H1 (cell line): Measurements from ENCODE around the gene MAP2K1. TPM values are rescaled to one million over a fixed set of nuclear protein-coding genes. Genes with fewer than 3 reads are reported as not detected.

Source experiments
- CTCF ChIA-PET: fragments of 300-600 bp; sonication (Branson Sonifier 250); formaldehyde crosslinking; loops from one replicate; lab custom pipeline; 2021; ENCODE audit not compliant: partially characterized antibody; lab: Charles Lee
- POLR2A ChIA-PET: fragments of 300-600 bp; sonication (Branson Sonifier 250); formaldehyde crosslinking; loops from one replicate; lab custom pipeline; 2021; ENCODE audit warnings: inconsistent platforms; ENCODE audit not compliant: partially characterized antibody; lab: Charles Lee
- DNase-seq, 2 experiments: peaks; one replicate each; pipeline versions ENCODE4 v3.0.0 to v3.0.0-alpha.2; 2010 to 2022; ENCODE audit warnings: low spot score in 2 of 2, low read depth in 1 of 2, mixed read lengths in 1 of 2
- FAIRE-seq: peaks from 2 replicates; lab custom pipeline; 2011; peaks lifted over from hg19 to GRCh38; lab: Jason Lieb, UNC
- H2AFZ ChIP-seq: 2 replicates; pipeline ENCODE4 v1.8.1; 2012; ENCODE audit warnings: low read length, inconsistent platforms
- H2AK5ac ChIP-seq: 2 replicates; pipeline ENCODE4 v1.6.1; 2013; ENCODE audit warnings: low read depth, low read length
- H2BK120ac ChIP-seq: replicated peaks from 2 replicates; pipeline ENCODE3; 2013; ENCODE audit warnings: low read depth, low read length, inconsistent platforms
- H2BK12ac ChIP-seq: 2 replicates; pipeline ENCODE4 v1.6.1; 2013; ENCODE audit warnings: low read depth, low read length
- H2BK15ac ChIP-seq: 2 replicates; pipeline ENCODE4 v1.6.1; 2013; ENCODE audit warnings: low read length
- H2BK20ac ChIP-seq: 2 replicates; pipeline ENCODE4 v1.6.1; 2013; ENCODE audit warnings: low read length
- H2BK5ac ChIP-seq: 2 replicates; pipeline ENCODE4 v1.6.1; 2013; ENCODE audit warnings: low read depth, low read length
- H3K14ac ChIP-seq: 2 replicates; pipeline ENCODE4 v1.6.1; 2013; ENCODE audit warnings: inconsistent platforms; ENCODE audit not compliant: insufficient read length
- H3K18ac ChIP-seq: 2 replicates; pipeline ENCODE4 v1.6.1; 2013; ENCODE audit warnings: low read length; ENCODE audit errors: extremely low read depth
- H3K23ac ChIP-seq: 2 replicates; pipeline ENCODE4 v1.6.1; 2013; ENCODE audit warnings: inconsistent platforms; ENCODE audit not compliant: insufficient read length
- H3K23me2 ChIP-seq: 2 replicates; pipeline ENCODE4 v1.6.1; 2013; ENCODE audit warnings: low read depth, low read length
- H3K27ac ChIP-seq: 2 replicates; pipeline ENCODE4 v1.6.1; 2011; ENCODE audit warnings: low read depth, low read length, inconsistent platforms
- H3K27me3 ChIP-seq, 4 experiments: replicated peaks in 1 of 4; 1 replicate in 1 of 4; 2 replicates in 3 of 4; pipeline versions ENCODE4 v1.6.1 to v1.8.1; 2011 to 2013; ENCODE audit warnings: low read length in 3 of 4, mild to moderate bottlenecking in 3 of 4, inconsistent platforms in 2 of 4, mixed read lengths in 2 of 4, moderate library complexity in 1 of 4; ENCODE audit not compliant: control insufficient read depth in 3 of 4, insufficient read depth in 3 of 4; ENCODE audit errors: extremely low read depth in 1 of 4
- H3K36me3 ChIP-seq, 4 experiments: 2 replicates each; pipeline versions ENCODE4 v1.6.1 to v1.8.1; 2011 to 2013; ENCODE audit warnings: mild to moderate bottlenecking in 4 of 4, low read length in 3 of 4, moderate library complexity in 2 of 4, control low read depth in 1 of 4, inconsistent platforms in 1 of 4; ENCODE audit not compliant: insufficient read depth in 4 of 4, control insufficient read depth in 2 of 4
- H3K4ac ChIP-seq: replicated peaks from 2 replicates; pipeline ENCODE3; 2013; ENCODE audit warnings: low read length, low read depth, mixed read lengths, inconsistent platforms; ENCODE audit not compliant: insufficient read length
- H3K4me1 ChIP-seq, 4 experiments: replicated peaks in 1 of 4; 1 replicate in 1 of 4; 2 replicates in 3 of 4; pipeline versions ENCODE4 v1.6.1 to v1.8.1; 2011 to 2013; ENCODE audit warnings: low read length in 3 of 4, inconsistent platforms in 2 of 4, mixed read lengths in 1 of 4; ENCODE audit not compliant: insufficient read depth in 4 of 4, control insufficient read depth in 3 of 4
- H3K4me2 ChIP-seq, 2 experiments: 2 replicates each; pipeline versions ENCODE4 v1.6.1 to v1.8.1; 2011 to 2013; ENCODE audit warnings: low read depth in 2 of 2, low read length in 2 of 2, control low read depth in 1 of 2, inconsistent platforms in 1 of 2, mild to moderate bottlenecking in 1 of 2; ENCODE audit not compliant: insufficient read depth in 1 of 2
- H3K4me3 ChIP-seq, 4 experiments: fragments of 200-600, 300-600 bp in 1 of 4; sonication (generic), shearing (Covaris generic), sonication (Bioruptor Twin) in 1 of 4; 2 replicates each; pipeline versions ENCODE4 v1.5.1 to v1.8.1; 2011 to 2016; ENCODE audit warnings: low read length in 4 of 4, low read depth in 3 of 4, control low read depth in 2 of 4, inconsistent platforms in 2 of 4, mild to moderate bottlenecking in 2 of 4, mixed read lengths in 1 of 4, moderate library complexity in 1 of 4; ENCODE audit not compliant: insufficient read depth in 2 of 4; ENCODE audit errors: extremely low read depth in 1 of 4
- H3K56ac ChIP-seq: replicated peaks from 2 replicates; pipeline ENCODE3; 2013; ENCODE audit warnings: low read depth, mild to moderate bottlenecking, mixed read lengths, low read length, inconsistent platforms; ENCODE audit not compliant: insufficient read length
- H3K79me1 ChIP-seq: 2 replicates; pipeline ENCODE4 v1.6.1; 2013; ENCODE audit warnings: low read depth, low read length, control low read depth
- H3K79me2 ChIP-seq, 2 experiments: 2 replicates each; pipeline versions ENCODE4 v1.6.1 to v1.8.1; 2012 to 2013; ENCODE audit warnings: low read length in 2 of 2, mild to moderate bottlenecking in 2 of 2, inconsistent platforms in 1 of 2; ENCODE audit not compliant: insufficient read depth in 2 of 2, control insufficient read depth in 1 of 2
- H3K9ac ChIP-seq, 4 experiments: replicated peaks in 1 of 4; 1 replicate in 1 of 4; 2 replicates in 3 of 4; pipeline versions ENCODE4 v1.6.1 to v1.8.1; 2011 to 2013; ENCODE audit warnings: low read depth in 3 of 4, low read length in 3 of 4, control low read depth in 2 of 4, mild to moderate bottlenecking in 2 of 4, moderate library complexity in 2 of 4, inconsistent platforms in 1 of 4; ENCODE audit errors: extremely low read depth in 1 of 4
- H3K9me3 ChIP-seq, 2 experiments: 2 replicates each; pipeline versions ENCODE4 v1.6.1 to v1.8.1; 2012 to 2013; ENCODE audit warnings: mild to moderate bottlenecking in 2 of 2, moderate library complexity in 2 of 2, control low read depth in 1 of 2, inconsistent platforms in 1 of 2, low read depth in 1 of 2, low read length in 1 of 2, mixed read lengths in 1 of 2; ENCODE audit not compliant: insufficient read depth in 2 of 2
- H4K20me1 ChIP-seq, 2 experiments: replicated peaks in 1 of 2; 2 replicates each; pipeline versions ENCODE3 to v1.8.1; 2011 to 2013; ENCODE audit warnings: inconsistent platforms in 2 of 2, low read length in 2 of 2, mild to moderate bottlenecking in 1 of 2; ENCODE audit not compliant: insufficient read depth in 2 of 2, control insufficient read depth in 1 of 2
- H4K5ac ChIP-seq: 2 replicates; pipeline ENCODE4 v1.6.1; 2013; ENCODE audit warnings: low read length, low read depth, mixed read lengths, inconsistent platforms; ENCODE audit not compliant: insufficient read length
- H4K8ac ChIP-seq: 2 replicates; pipeline ENCODE4 v1.8.0; 2013; ENCODE audit warnings: mild to moderate bottlenecking, moderate library complexity, low read length, inconsistent platforms; ENCODE audit not compliant: insufficient read depth; ENCODE audit errors: extremely low read depth
- H4K91ac ChIP-seq: replicated peaks from 2 replicates; pipeline ENCODE3; 2013; ENCODE audit warnings: low read length, mixed read lengths, inconsistent platforms; ENCODE audit not compliant: insufficient read length
- CBX8 ChIP-seq: fragments of 300-800, 300-1000 bp; sonication (generic); IDR thresholded peaks from 2 replicates; pipeline ENCODE4 v1.7.1; 2016; ENCODE audit warnings: low read depth, low read length, borderline replicate concordance
- CTBP2 ChIP-seq: IDR thresholded peaks from 2 replicates; pipeline ENCODE4 v1.7.0; 2011; ENCODE audit warnings: borderline replicate concordance, mild to moderate bottlenecking, moderate library complexity, mixed read lengths, low read length; ENCODE audit not compliant: insufficient read depth, insufficient read length
- E2F6 ChIP-seq: IDR thresholded peaks from 2 replicates; pipeline ENCODE4 v1.6.1; 2012; ENCODE audit warnings: inconsistent platforms
- FOSL1 ChIP-seq: IDR thresholded peaks from 2 replicates; pipeline ENCODE4 v1.6.1; 2011; ENCODE audit warnings: mild to moderate bottlenecking, low read depth, low read length, moderate library complexity; ENCODE audit not compliant: insufficient read depth
- GTF2F1 ChIP-seq: IDR thresholded peaks from 2 replicates; pipeline ENCODE4 v1.6.1; 2012; ENCODE audit warnings: low read depth, low read length, improper control_type of control experiment, borderline replicate concordance
- HDAC2 ChIP-seq, 2 experiments: fragments of 300-600 bp in 1 of 2; sonication (generic) in 1 of 2; IDR thresholded peaks; 2 replicates each; pipeline ENCODE4 v1.6.1; 2011 to 2012; ENCODE audit warnings: low read depth in 2 of 2, low read length in 2 of 2, mild to moderate bottlenecking in 2 of 2, moderate library complexity in 2 of 2, borderline replicate concordance in 1 of 2, inconsistent platforms in 1 of 2
- KDM4A ChIP-seq: IDR thresholded peaks from one replicate; pipeline ENCODE4 v1.7.1; 2012; ENCODE audit warnings: low read depth, mild to moderate bottlenecking, moderate library complexity, low read length, inconsistent platforms; ENCODE audit not compliant: severe bottlenecking
- KDM5A ChIP-seq: fragments of 200-600 bp; IDR thresholded peaks from 2 replicates; pipeline ENCODE4 v1.7.1; 2012; ENCODE audit warnings: mild to moderate bottlenecking, low read length, inconsistent platforms, mixed read lengths
- SIRT6 ChIP-seq: IDR thresholded peaks from one replicate; pipeline ENCODE4 v1.7.1; 2012; ENCODE audit warnings: low read length, inconsistent platforms
- SP2 ChIP-seq: IDR thresholded peaks from 2 replicates; pipeline ENCODE4 v1.6.1; 2012; ENCODE audit warnings: mild to moderate bottlenecking, low read length, inconsistent platforms
- SP4 ChIP-seq: IDR thresholded peaks from 2 replicates; pipeline ENCODE4 v1.6.1; 2012; ENCODE audit warnings: low read length, inconsistent platforms
- TEAD4 ChIP-seq: IDR thresholded peaks from 2 replicates; pipeline ENCODE4 v1.6.1; 2012; ENCODE audit warnings: low read depth, low read length, inconsistent platforms, mixed read lengths
- ZNF274 ChIP-seq: IDR thresholded peaks from 2 replicates; pipeline ENCODE4 v1.7.0; 2012; ENCODE audit warnings: low read length, borderline replicate concordance; ENCODE audit errors: extremely low read depth
- WGBS, 2 experiments: shearing (Covaris generic) in 1 of 2; methylation state at CpG; one replicate each; pipeline versions ENCODE4 v1.1.6 to v1.1.7; 2013 to 2015; ENCODE audit warnings: low lambda C conversion rate in 2 of 2, mixed read lengths in 2 of 2, inconsistent platforms in 1 of 2, low coverage in 1 of 2, missing lambda C conversion rate in 1 of 2; ENCODE audit not compliant: insufficient replicate concordance in 2 of 2, insufficient coverage in 1 of 2, insufficient read length in 1 of 2; ENCODE audit errors: extremely low coverage in 1 of 2, missing lambda C conversion rate in 1 of 2; 5-methylcytosine and 5-hydroxymethylcytosine counted together
- polyA plus RNA-seq, 7 experiments: library from polyadenylated mRNA; depleted of rRNA in 3 of 7; stranded (reverse) in 5 of 7; unstranded in 2 of 7; fragments of >200 nt in 5 of 7; fragments of 200-250 nt in 2 of 7; gene quantifications; 1 replicate in 5 of 7; 2 replicates in 1 of 7; 4 replicates in 1 of 7; pipeline versions ENCODE4 v1.2.1 to v1.2.3, GENCODE V29; 2011 to 2013; ENCODE audit warnings: missing spikeins in 2 of 7, mixed read lengths in 2 of 7
- total RNA-seq: library from RNA; stranded (reverse); fragmentation: NEBNext Ultra II Directional; extraction: Animal tissue kit (Norgen Biotek cat#: 25700); gene quantifications from 2 replicates; pipeline ENCODE4 v1.2.1, GENCODE V29; 2021

The MAP2K1 gene
- total and polyA plus RNA-seq, 2 of the 8 experiments (the other 6 are each of a cell fraction or from before 2014, with no cell fraction given) = 54.7 to 78.2 TPM

- FAIRE-seq = no peak
- H4K20me1 ChIP-seq = peaks cover 10 to 21% of the 10 kb centered on the region in 2 experiments
Measured at GRCh38 chr15:66429117-66429516, 42.4 kb downstream of the MAP2K1 start.

More at GRCh38 chr15:66429117-66429516, 42.4 kb downstream of the MAP2K1 start:
- no peak overlapping the region for H2BK20ac ChIP-seq
- H3K14ac ChIP-seq = no peak overlapping the region
- POLR2A ChIA-PET = no interaction called here
- peaks cover 3 to 91% of the 10 kb centered on the region in 2 experiments; a peak in 3 of 4 replicates for H3K79me2 ChIP-seq
- no peak overlapping the region for H2AFZ ChIP-seq
- H3K4me3 ChIP-seq = no peak overlapping the region
- no peaks in the 10 kb centered on the region for H3K27me3 ChIP-seq
- no peak overlapping the region for H3K23ac ChIP-seq
- no peak overlapping the region for H4K5ac ChIP-seq
- no peak overlapping the region for H3K18ac ChIP-seq
- no peaks in the 10 kb centered on the region for H3K36me3 ChIP-seq
- TF ChIP-seq HDAC2 (IDR thresholded peaks at IDR 0.05; ENCODE audit: borderline replicate concordance in 1 of 2, low read depth in 2 of 2, low read length in 2 of 2) (no peak), TEAD4 (no peak), SIRT6 (no peak), KDM4A (no peak), FOSL1 (no peak), ZNF274 (no peak), E2F6 (no peak), SP4 (no peak), KDM5A (no peak), SP2 (no peak), CBX8 (no peak), CTBP2 (no peak), GTF2F1 (no peak)
- TF ChIP-seq, all 59 proteins: peak for 0
- WGBS, 2 experiments = 90% methylated on average over 4 of the region's 4 CpGs; no CpG with 5 or more reads in 1 of the 2 experiments
- CTCF ChIA-PET = interaction anchor here (1.6 kb wide), 2 partner anchors 24 to 75 kb away, joined by 3 to 4 read pairs; no protein-coding TSS in a partner anchor
- Histone ChIP-seq H3K4me1 (peaks cover 0 to 21% (median 0%) of the 10 kb centered on the region in 4 experiments; a peak in 3 of 7 replicates), H3K56ac (no peak overlapping the region), H3K4me2 (no peak overlapping the region), H2BK15ac (no peak overlapping the region), H2BK5ac (no peak overlapping the region), H3K9ac (no peak overlapping the region), H3K23me2 (no peaks in the 10 kb centered on the region; the same call in 1 of the 2 replicates), H3K27ac (no peak overlapping the region), H3K9me3 (no peaks in the 10 kb centered on the region), H2BK12ac (no peak overlapping the region), H2BK120ac (no peak overlapping the region), H2AK5ac (no peak overlapping the region), H3K79me1 (peaks cover 11% of the 10 kb centered on the region), H3K4ac (no peak overlapping the region), H4K8ac (no peak overlapping the region), H4K91ac (no peak overlapping the region)
- DNase-seq = no peak
